ENCODE measurements around the gene KLK3. TPM values are rescaled to one million over a fixed set of nuclear protein-coding genes. Genes with fewer than 3 reads are reported as not detected.

KLK3 gene
- total RNA-seq, 3 donors from 2014 or later (not counting 1 experiment from before 2014, with no cell fraction given) = not detected

- peaks cover 13 to 24% of the 10 kb centered on the region in 2 donors for H3K27me3 Mint-ChIP-seq (ENCODE audit: low read depth in 2 of 2)
- no peaks in the 10 kb centered on the region for H3K9me3 ChIP-seq (ENCODE audit: control insufficient read depth, insufficient read depth, low read length)
- TF ChIP-seq CTCF (IDR thresholded peaks at IDR 0.05) = no peak
- H3K36me3 ChIP-seq (ENCODE audit: control insufficient read depth, insufficient read depth, low read length) = no peaks in the 10 kb centered on the region
- no peaks in the 10 kb centered on the region for H3K36me3 Mint-ChIP-seq
- no peak overlapping the region for H3K4me3 ChIP-seq (ENCODE audit: low read length)
- 84% methylated on average over 13 of the region's 14 CpGs for WGBS (ENCODE audit: insufficient coverage)
- H3K27ac ChIP-seq (ENCODE audit: low read length) = no peak overlapping the region
- DNase-seq = no peak
- no peak for ATAC-seq
- H3K4me3 Mint-ChIP-seq = no peak overlapping the region
- no peaks in the 10 kb centered on the region for H3K4me1 Mint-ChIP-seq
- no peaks in the 10 kb centered on the region for H3K9me3 Mint-ChIP-seq
- no peak overlapping the region for H3K27ac Mint-ChIP-seq
- intact Hi-C loops (cut with micrococcal nuclease) = no loop called here
- no peaks in the 10 kb centered on the region for H3K27me3 ChIP-seq (ENCODE audit: control insufficient read depth, insufficient read depth, low read length)
- H3K4me1 ChIP-seq (ENCODE audit: control insufficient read depth, insufficient read depth, low read length) = no peaks in the 10 kb centered on the region
These were observed 27.2 kb upstream of the KLK3 start for GRCh38 chr19:50827476-50827875.

- no peak for TF ChIP-seq CTCF (IDR thresholded peaks at IDR 0.05)
- Mint-ChIP-seq H3K27me3 (ENCODE audit: low read depth in 2 of 2) (peaks cover 18 to 26% of the 10 kb centered on the region in 2 donors), H3K27ac (no peak overlapping the region), H3K4me1 (no peaks in the 10 kb centered on the region), H3K36me3 (no peaks in the 10 kb centered on the region), H3K4me3 (no peak overlapping the region), H3K9me3 (no peaks in the 10 kb centered on the region)
- H3K27ac ChIP-seq (ENCODE audit: low read length) = no peak overlapping the region
- H3K9me3 ChIP-seq (ENCODE audit: control insufficient read depth, insufficient read depth, low read length) = no peaks in the 10 kb centered on the region
- intact Hi-C loops (cut with micrococcal nuclease) = no loop called here
- DNase-seq (no peak), ATAC-seq (no peak)
- no peak overlapping the region for H3K4me3 ChIP-seq (ENCODE audit: low read length)
- no peaks in the 10 kb centered on the region for H3K4me1 ChIP-seq (ENCODE audit: control insufficient read depth, insufficient read depth, low read length)
- H3K27me3 ChIP-seq (ENCODE audit: control insufficient read depth, insufficient read depth, low read length) = no peaks in the 10 kb centered on the region
- H3K36me3 ChIP-seq (ENCODE audit: control insufficient read depth, insufficient read depth, low read length) = no peaks in the 10 kb centered on the region
- WGBS (ENCODE audit: insufficient coverage) = 73% methylated on average over 5 of the region's 5 CpGs
These were observed 24.9 kb upstream of the KLK3 start for GRCh38 chr19:50829801-50830200.

- no peaks in the 10 kb centered on the region for H3K36me3 ChIP-seq (ENCODE audit: control insufficient read depth, insufficient read depth, low read length)
- intact Hi-C loops (cut with micrococcal nuclease) = no loop called here
- Mint-ChIP-seq H3K27me3 (ENCODE audit: low read depth in 2 of 2) (peaks cover 18 to 26% of the 10 kb centered on the region in 2 donors), H3K36me3 (no peaks in the 10 kb centered on the region), H3K9me3 (no peaks in the 10 kb centered on the region), H3K27ac (no peak overlapping the region), H3K4me1 (peaks cover 0 to 6% of the 10 kb centered on the region in 2 donors), H3K4me3 (no peak overlapping the region)
- no peak overlapping the region for H3K27ac ChIP-seq (ENCODE audit: low read length)
- ATAC-seq (no peak), DNase-seq (no peak)
- H3K9me3 ChIP-seq (ENCODE audit: control insufficient read depth, insufficient read depth, low read length) = no peaks in the 10 kb centered on the region
- no peak overlapping the region for H3K4me3 ChIP-seq (ENCODE audit: low read length)
- no peak for TF ChIP-seq CTCF (IDR thresholded peaks at IDR 0.05)
- peaks cover 2% of the 10 kb centered on the region for H3K27me3 ChIP-seq (ENCODE audit: control insufficient read depth, insufficient read depth, low read length)
- H3K4me1 ChIP-seq (ENCODE audit: control insufficient read depth, insufficient read depth, low read length) = peaks cover 4% of the 10 kb centered on the region
- 53% methylated on average over 16 of the region's 17 CpGs for WGBS (ENCODE audit: insufficient coverage)
These were observed 24.3 kb upstream of the KLK3 start for GRCh38 chr19:50830266-50831025.

- peaks cover 4% of the 10 kb centered on the region for H3K27me3 ChIP-seq (ENCODE audit: control insufficient read depth, insufficient read depth, low read length)
- intact Hi-C loops (cut with micrococcal nuclease) = no loop called here
- DNase-seq (no peak), ATAC-seq (no peak)
- peaks cover 8% of the 10 kb centered on the region for H3K4me1 ChIP-seq (ENCODE audit: control insufficient read depth, insufficient read depth, low read length)
- no peak overlapping the region for H3K27ac ChIP-seq (ENCODE audit: low read length)
- no peak for TF ChIP-seq CTCF (IDR thresholded peaks at IDR 0.05)
- H3K36me3 ChIP-seq (ENCODE audit: control insufficient read depth, insufficient read depth, low read length) = no peaks in the 10 kb centered on the region
- H3K4me3 Mint-ChIP-seq = no peak overlapping the region
- no peaks in the 10 kb centered on the region for H3K36me3 Mint-ChIP-seq
- H3K9me3 ChIP-seq (ENCODE audit: control insufficient read depth, insufficient read depth, low read length) = no peaks in the 10 kb centered on the region
- H3K9me3 Mint-ChIP-seq = no peaks in the 10 kb centered on the region
- 81% methylated on average over 7 of the region's 7 CpGs for WGBS (ENCODE audit: insufficient coverage)
- H3K4me3 ChIP-seq (ENCODE audit: low read length) = no peak overlapping the region
- H3K27me3 Mint-ChIP-seq (ENCODE audit: low read depth in 2 of 2) = peaks cover 18 to 26% of the 10 kb centered on the region in 2 donors
- no peak overlapping the region for H3K27ac Mint-ChIP-seq
- peaks cover 0 to 7% of the 10 kb centered on the region in 2 donors for H3K4me1 Mint-ChIP-seq
These were observed 23.7 kb upstream of the KLK3 start for GRCh38 chr19:50831026-50831396.

Measured in natural killer cell (primary cell).